Activated naive CD4-positive, alpha-beta T cell treated with anti-CD3 and anti-CD28 coated beads, Interleukin-2, amount 10 ng/mL, durations not matched to agents 7 days and 5 days (primary cell): ENCODE measurements around the gene ALDH5A1.

Source experiments
- CTCF ChIA-PET: fragments of 350-600 bp; sonication (Branson Sonifier 250); formaldehyde crosslinking; loops from one replicate; lab custom pipeline; 2021; ENCODE audit warnings: antibody characterized with exemption; lab: Charles Lee
- DNase-seq: peaks from one replicate; pipeline ENCODE4 v3.0.0-alpha.2; 2020
- H3K27ac Mint-ChIP-seq: one replicate; pipeline ENCODE4 v1.8.0; 2021; ENCODE audit warnings: mild to moderate bottlenecking, moderate library complexity, mixed read lengths
- H3K27me3 Mint-ChIP-seq: one replicate; pipeline ENCODE4 v1.8.0; 2021; ENCODE audit warnings: mild to moderate bottlenecking, mixed read lengths
- H3K36me3 Mint-ChIP-seq: one replicate; pipeline ENCODE4 v1.8.0; 2021; ENCODE audit warnings: mixed read lengths
- H3K4me1 Mint-ChIP-seq: one replicate; pipeline ENCODE4 v1.8.0; 2021; ENCODE audit warnings: mixed read lengths
- H3K4me3 Mint-ChIP-seq: one replicate; pipeline ENCODE4 v1.8.0; 2021; ENCODE audit warnings: mild to moderate bottlenecking, moderate library complexity, mixed read lengths
- H3K9me3 Mint-ChIP-seq: one replicate; pipeline ENCODE4 v1.8.0; 2021; ENCODE audit warnings: mixed read lengths

The ALDH5A1 gene

GRCh38 chr6:24581084-24581669, 86.4 kb downstream of the ALDH5A1 start:
- peak; percentile 87 for DNase-seq
- H3K4me3 Mint-ChIP-seq: no peak overlapping the region
- peaks cover 15% of the 10 kb centered on the region for H3K27me3 Mint-ChIP-seq
- H3K27ac Mint-ChIP-seq: no peak overlapping the region
- no peaks in the 10 kb centered on the region for H3K9me3 Mint-ChIP-seq
- CTCF ChIA-PET: interaction anchor here (0.7 to 5.9 kb wide), 43 partner anchors 9 to 444 kb away, joined by 3 to 52 read pairs (median 4); partner anchors contain the start of genes ACOT13, C6orf62, KIAA0319 and TDP2
- no peaks in the 10 kb centered on the region for H3K36me3 Mint-ChIP-seq
- H3K4me1 Mint-ChIP-seq: peaks cover 2% of the 10 kb centered on the region

- CTCF ChIA-PET: interaction anchor here (0.6 to 5.9 kb wide), 16 partner anchors 9 to 443 kb away, joined by 3 to 52 read pairs (median 4); partner anchors contain the start of genes ACOT13, ALDH5A1 and TDP2
- DNase-seq: peak; percentile 83
- H3K4me1 Mint-ChIP-seq: peaks cover 2% of the 10 kb centered on the region
- no peak overlapping the region for H3K4me3 Mint-ChIP-seq
- no peaks in the 10 kb centered on the region for H3K36me3 Mint-ChIP-seq
- H3K9me3 Mint-ChIP-seq: no peaks in the 10 kb centered on the region
- H3K27me3 Mint-ChIP-seq: peaks cover 29% of the 10 kb centered on the region
- no peak overlapping the region for H3K27ac Mint-ChIP-seq
These were observed 89.0 kb downstream of the ALDH5A1 start for GRCh38 chr6:24583463-24584381.

DNA sequence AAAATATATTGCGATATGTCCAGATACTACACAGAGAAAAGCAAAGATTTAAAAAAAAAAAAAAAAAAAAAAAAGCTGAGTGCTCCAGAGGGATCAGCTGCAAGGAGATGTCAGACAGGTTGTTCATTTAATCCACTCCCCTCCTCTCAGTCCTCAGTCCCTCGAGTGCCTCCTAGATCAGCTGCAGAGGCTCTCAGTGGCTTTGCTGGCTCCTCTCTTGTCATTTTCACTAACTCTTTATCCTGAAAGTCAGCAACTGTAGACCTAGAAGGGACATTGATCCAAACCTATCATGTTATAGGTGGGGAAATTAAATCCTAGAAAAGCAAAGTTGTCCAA, 89.6 kb downstream of the ALDH5A1 start:
- Mint-ChIP-seq H3K4me3 (no peak overlapping the region), H3K27me3 (peaks cover 26% of the 10 kb centered on the region), H3K36me3 (no peaks in the 10 kb centered on the region), H3K4me1 (peaks cover 2% of the 10 kb centered on the region), H3K27ac (no peak overlapping the region), H3K9me3 (no peaks in the 10 kb centered on the region)
- DNase-seq: no peak
- CTCF ChIA-PET: interaction anchor here (0.7 to 5.7 kb wide), 14 partner anchors 8 to 443 kb away, joined by 3 to 52 read pairs (median 4); partner anchors contain the start of genes ACOT13 and TDP2
